OCI-LY7 (cell line): ENCODE results near the gene SLC25A3. TPM values are rescaled to one million over a fixed set of nuclear protein-coding genes. Genes with fewer than 3 reads are reported as not detected.
A peak's percentile ranks its signal among the peaks of the same experiment; 100 is the strongest.

ENCODE experiments used
- BruUV-seq: library from RNA; stranded (reverse); fragments of 400-500 nt; replicated peaks from 2 replicates; lab custom pipeline; 2021; lab: Mats Ljungman, UMichigan
- CTCF ChIA-PET: fragments of 300-600 bp; sonication (Branson Sonifier 250); formaldehyde crosslinking; loops from one replicate; lab custom pipeline; 2022; ENCODE audit warnings: antibody characterized with exemption; ENCODE audit not compliant: unreplicated experiment; lab: Charles Lee
- POLR2A ChIA-PET: fragments of 300-600 bp; sonication (Branson Sonifier 250); formaldehyde crosslinking; loops from one replicate; lab custom pipeline; 2022; ENCODE audit warnings: antibody characterized with exemption; lab: Charles Lee
- DNase-seq: peaks from one replicate; pipeline ENCODE4 v3.0.0-alpha.2; 2015; ENCODE audit warnings: low spot score
- H2AFZ ChIP-seq: fragments of 200-600 bp; sonication (generic), shearing (Covaris generic); 2 replicates; pipeline ENCODE4 v1.6.1; 2014; ENCODE audit warnings: mild to moderate bottlenecking, antibody characterized with exemption, low read length, moderate library complexity
- H3K27ac ChIP-seq: fragments of 200-600 bp; sonication (generic); 2 replicates; pipeline ENCODE4 v1.5.1; 2014; ENCODE audit warnings: mixed run types, low read depth, mild to moderate bottlenecking, moderate library complexity, low read length, inconsistent platforms; ENCODE audit not compliant: poor library complexity, severe bottlenecking
- H3K36me3 ChIP-seq: fragments of 200-600 bp; sonication (generic); 2 replicates; pipeline ENCODE4 v1.6.1; 2014; ENCODE audit warnings: mild to moderate bottlenecking, antibody characterized with exemption, low read length, moderate library complexity, mixed read lengths; ENCODE audit not compliant: insufficient read depth
- H3K4me1 ChIP-seq: fragments of 200-600 bp; sonication (generic); 2 replicates; pipeline ENCODE4 v1.5.1; 2014; ENCODE audit warnings: mild to moderate bottlenecking, low read length; ENCODE audit not compliant: insufficient read depth, poor library complexity, severe bottlenecking
- H3K4me2 ChIP-seq: fragments of 200-600 bp; sonication (generic); 2 replicates; pipeline ENCODE4 v1.6.1; 2014; ENCODE audit warnings: mild to moderate bottlenecking, low read length
- H3K4me3 ChIP-seq: fragments of 200-600 bp; sonication (generic); 2 replicates; pipeline ENCODE4 v1.5.1; 2014; ENCODE audit warnings: mild to moderate bottlenecking, low read depth, low read length; ENCODE audit not compliant: poor library complexity, severe bottlenecking
- H3K79me2 ChIP-seq: fragments of 200-600 bp; sonication (generic); 2 replicates; pipeline ENCODE4 v1.6.1; 2016; ENCODE audit warnings: low read depth, mild to moderate bottlenecking, low read length, moderate library complexity, mixed read lengths; ENCODE audit not compliant: insufficient read depth
- H3K9me2 ChIP-seq: fragments of 200-600 bp; sonication (generic); 2 replicates; pipeline ENCODE4 v1.6.1; 2016; ENCODE audit warnings: mild to moderate bottlenecking, low read length, mixed read lengths; ENCODE audit not compliant: insufficient read depth
- H3K9me3 ChIP-seq: fragments of 200-600 bp; sonication (generic); 2 replicates; pipeline ENCODE4 v1.6.1; 2014; ENCODE audit warnings: mild to moderate bottlenecking, mixed run types, low read length, mixed read lengths
- H4K20me1 ChIP-seq: fragments of 200-600 bp; sonication (generic); 2 replicates; pipeline ENCODE4 v1.6.1; 2014; ENCODE audit warnings: mild to moderate bottlenecking, antibody characterized with exemption, low read length, moderate library complexity, mixed read lengths; ENCODE audit not compliant: insufficient read depth
- EZH2phosphoT487 ChIP-seq: fragments of 200-600 bp; sonication (generic); IDR thresholded peaks from 2 replicates; pipeline ENCODE4 v1.6.1; 2018; ENCODE audit warnings: low read depth, borderline replicate concordance, mild to moderate bottlenecking, mixed run types, antibody characterized with exemption, low read length, moderate library complexity, mixed read lengths
- intact Hi-C: fragments of 100-400 bp; cut with micrococcal nuclease; formaldehyde crosslinking; loops from one replicate; pipeline ENCODE4 v1.10.0; 2022; ENCODE audit not compliant: unreplicated experiment
- total RNA-seq, 2 experiments: library from RNA; depleted of rRNA in 1 of 2; stranded (reverse); fragments of >200 nt in 1 of 2; shearing (Covaris generic) in 1 of 2; gene quantifications; 2 replicates each; pipeline ENCODE4 v1.2.3, GENCODE V29; 2014 to 2022
- TF ChIP-seq, protein P1 (sequence below): fragments of 200-600 bp; sonication (generic); conservative IDR thresholded peaks from 2 replicates; pipeline ENCODE4 v1.5.1; 2014; ENCODE audit warnings: mild to moderate bottlenecking, antibody characterized with exemption, low read length, moderate library complexity, mixed read lengths

The SLC25A3 gene
- total RNA-seq, 2 experiments from 2014 or later: 355 to 476 TPM

DNA sequence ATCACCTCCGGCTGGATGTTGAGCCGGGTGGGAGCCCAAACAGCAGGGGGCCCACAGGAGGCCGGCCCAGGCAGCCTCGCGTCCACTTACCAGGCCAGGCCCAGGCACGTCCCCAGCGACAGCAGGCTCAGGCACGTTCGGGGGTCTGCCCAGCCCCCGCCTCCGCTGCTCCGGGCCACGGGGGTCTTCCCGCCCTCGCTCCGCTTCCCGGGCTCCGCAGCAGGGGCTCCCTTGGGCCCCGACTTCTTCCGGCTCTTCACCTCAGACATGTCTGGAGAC is 50.9 kb downstream of the SLC25A3 start:
- peak overlapping the region; percentile 87 for H3K27ac ChIP-seq
- peaks cover 78% of the 10 kb centered on the region for H3K79me2 ChIP-seq
- H2AFZ ChIP-seq: peak overlapping the region; percentile 40; the same call in 1 of the 2 replicates
- peaks cover 10% of the 10 kb centered on the region; the same call in 1 of the 2 replicates for H4K20me1 ChIP-seq
- H3K4me1 ChIP-seq: peaks cover 31% of the 10 kb centered on the region
- peak overlapping the region; percentile 76 for H3K4me2 ChIP-seq
- intact Hi-C loops: loop anchor here (1.0 to 2.0 kb wide), 3 partner anchors 32 to 141 kb away; no protein-coding TSS in a partner anchor
- peak overlapping the region; percentile 93 for H3K4me3 ChIP-seq
- CTCF ChIA-PET: no interaction called here
- POLR2A ChIA-PET: interaction anchor here (0.6 to 2.8 kb wide), 9 partner anchors 19 to 1106 kb away, joined by 3 to 10 read pairs (median 5); partner anchors contain the start of gene SLC25A3
- H3K36me3 ChIP-seq: peaks cover 45% of the 10 kb centered on the region
- no peak for DNase-seq
- peaks cover 6% of the 10 kb centered on the region; the same call in 1 of the 2 replicates for H3K9me3 ChIP-seq
- no TSS peak for BruUV-seq
- no peaks in the 10 kb centered on the region for H3K9me2 ChIP-seq
- TF ChIP-seq, protein P1, sequence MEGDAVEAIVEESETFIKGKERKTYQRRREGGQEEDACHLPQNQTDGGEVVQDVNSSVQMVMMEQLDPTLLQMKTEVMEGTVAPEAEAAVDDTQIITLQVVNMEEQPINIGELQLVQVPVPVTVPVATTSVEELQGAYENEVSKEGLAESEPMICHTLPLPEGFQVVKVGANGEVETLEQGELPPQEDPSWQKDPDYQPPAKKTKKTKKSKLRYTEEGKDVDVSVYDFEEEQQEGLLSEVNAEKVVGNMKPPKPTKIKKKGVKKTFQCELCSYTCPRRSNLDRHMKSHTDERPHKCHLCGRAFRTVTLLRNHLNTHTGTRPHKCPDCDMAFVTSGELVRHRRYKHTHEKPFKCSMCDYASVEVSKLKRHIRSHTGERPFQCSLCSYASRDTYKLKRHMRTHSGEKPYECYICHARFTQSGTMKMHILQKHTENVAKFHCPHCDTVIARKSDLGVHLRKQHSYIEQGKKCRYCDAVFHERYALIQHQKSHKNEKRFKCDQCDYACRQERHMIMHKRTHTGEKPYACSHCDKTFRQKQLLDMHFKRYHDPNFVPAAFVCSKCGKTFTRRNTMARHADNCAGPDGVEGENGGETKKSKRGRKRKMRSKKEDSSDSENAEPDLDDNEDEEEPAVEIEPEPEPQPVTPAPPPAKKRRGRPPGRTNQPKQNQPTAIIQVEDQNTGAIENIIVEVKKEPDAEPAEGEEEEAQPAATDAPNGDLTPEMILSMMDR: peak; percentile 32; the same call in 1 of the 2 replicates
- TF ChIP-seq EZH2phosphoT487: no peak

DNA sequence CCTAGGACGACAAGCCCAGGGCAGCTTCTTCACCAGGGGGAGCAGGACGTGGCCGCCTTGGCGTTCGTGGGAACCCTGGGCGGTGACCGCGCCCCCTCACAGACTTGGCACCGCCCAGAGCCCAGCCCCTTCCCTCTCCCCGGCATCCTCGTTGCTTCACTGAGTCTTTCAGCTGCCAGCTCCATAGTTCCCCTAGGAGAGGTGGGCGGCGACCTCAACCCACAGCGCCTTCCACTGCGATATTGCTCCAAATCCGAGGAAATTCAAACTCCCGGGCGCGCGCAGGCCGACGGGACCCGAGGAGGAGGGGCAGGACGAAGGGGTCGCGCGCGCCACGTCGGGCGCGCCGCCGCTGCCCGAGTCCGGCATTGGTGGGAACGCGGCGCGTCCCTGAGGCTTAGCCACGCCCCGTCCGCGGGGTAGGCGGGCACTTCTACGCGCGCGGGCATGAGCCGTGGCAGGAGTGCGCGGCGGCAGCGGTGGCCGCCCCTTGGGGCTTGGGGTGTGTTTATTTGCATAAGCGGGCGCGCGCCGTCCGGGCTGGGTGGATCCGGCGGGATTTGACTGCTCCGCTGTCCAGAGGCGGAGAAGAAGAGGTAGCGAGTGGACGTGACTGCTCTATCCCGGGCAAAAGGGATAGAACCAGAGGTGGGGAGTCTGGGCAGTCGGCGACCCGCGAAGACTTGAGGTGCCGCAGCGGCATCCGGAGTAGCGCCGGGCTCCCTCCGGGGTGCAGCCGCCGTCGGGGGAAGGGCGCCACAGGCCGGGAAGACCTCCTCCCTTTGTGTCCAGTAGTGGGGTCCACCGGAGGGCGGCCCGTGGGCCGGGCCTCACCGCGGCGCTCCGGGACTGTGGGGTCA is 51.5 kb downstream of the SLC25A3 start, which contains the start of the genes APAF1 and IKBIP:
APAF1 (plus strand) TSS at position 579 of the 860 bp plus-strand sequence. CDS start 3,070 bp downstream, outside the sequence.
IKBIP (minus strand) TSS at position 77 of the 860 bp plus-strand sequence. CDS start 87 bp downstream, outside the sequence.
- ChIA-PET POLR2A (interaction anchor here (0.6 to 2.8 kb wide), 11 partner anchors 18 to 1105 kb away, joined by 3 to 10 read pairs (median 5); partner anchors contain the start of gene SLC25A3), CTCF (no interaction called here)
- peaks cover 6% of the 10 kb centered on the region; the same call in 1 of the 2 replicates for H3K9me3 ChIP-seq
- H2AFZ ChIP-seq: peak within 1 kb of the TSS; percentile 79
- peak within 1 kb of the TSS; percentile 87 for H3K27ac ChIP-seq
- peaks cover 45% of the 10 kb centered on the region for H3K36me3 ChIP-seq
- peak; percentile 97 for DNase-seq
- intact Hi-C loops: loop anchor here (1.0 to 2.0 kb wide), 4 partner anchors 32 to 142 kb away; partner anchors contain the start of gene SLC25A3
- H3K4me1 ChIP-seq: peaks cover 31% of the 10 kb centered on the region
- peak within 1 kb of the TSS; percentile 93 for H3K4me3 ChIP-seq
- no peaks in the 10 kb centered on the region for H3K9me2 ChIP-seq
- TF ChIP-seq EZH2phosphoT487: no peak
- TF ChIP-seq, protein P1: no peak
- no TSS peak for BruUV-seq
- peaks cover 72% of the 10 kb centered on the region for H3K79me2 ChIP-seq
- H3K4me2 ChIP-seq: peak within 1 kb of the TSS; percentile 82
- peaks cover 10% of the 10 kb centered on the region; the same call in 1 of the 2 replicates for H4K20me1 ChIP-seq
